Esophagus mucosa (tissue), 1 donor: Measurements from ENCODE around the gene NMT2. TPM values are rescaled to one million over a fixed set of nuclear protein-coding genes. Genes with fewer than 3 reads are reported as not detected.
"Not testable (repeated sequence)": the region's sequence is repeated elsewhere in the genome, so short reads cannot be mapped to it uniquely, and the experiment has no call there.

Source experiments
- ATAC-seq: fragments of 200-7000 bp; cut with Tn5 transposase; one replicate; pipeline ENCODE4 v1.9.1; 2020
- total RNA-seq: library from RNA; stranded (reverse); gene quantifications from one replicate; pipeline ENCODE4 v1.2.4, GENCODE V29; 2023
- donor health status: DM: yes; HTN: yes; CAD: no.

Gene NMT2
- 5.8 TPM for total RNA-seq

DNA sequence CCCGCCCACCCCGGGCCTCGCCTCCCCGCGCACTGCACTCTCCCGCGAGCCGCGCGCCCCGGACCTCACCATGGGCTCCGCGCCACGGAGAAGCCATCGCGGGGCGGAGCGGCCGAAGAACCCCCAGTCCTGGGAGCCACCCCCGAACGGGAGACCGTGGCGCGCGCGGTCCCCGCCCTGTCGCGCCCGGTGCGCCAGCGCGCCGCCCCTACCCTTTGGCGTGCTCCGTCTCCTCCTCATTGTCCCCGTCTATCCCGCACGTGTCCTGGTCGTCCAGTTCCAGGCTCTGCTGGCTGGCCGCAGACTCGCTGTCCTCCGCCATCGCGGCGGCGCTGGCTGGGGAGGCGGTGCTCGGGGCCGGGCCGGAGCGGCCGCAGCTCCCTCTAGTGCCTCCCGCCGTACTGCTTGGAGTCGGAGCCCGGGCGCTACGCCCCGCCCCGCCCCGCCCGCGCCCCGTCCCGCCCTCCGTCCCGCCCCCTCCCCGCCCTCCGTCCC lies at the start of gene NMT2:
Gene NMT2 (minus strand): TSS at position 403 of the 495 bp plus-strand sequence. CDS start 81 bp downstream, at position 322.
- ATAC-seq: peak; percentile 89

DNA sequence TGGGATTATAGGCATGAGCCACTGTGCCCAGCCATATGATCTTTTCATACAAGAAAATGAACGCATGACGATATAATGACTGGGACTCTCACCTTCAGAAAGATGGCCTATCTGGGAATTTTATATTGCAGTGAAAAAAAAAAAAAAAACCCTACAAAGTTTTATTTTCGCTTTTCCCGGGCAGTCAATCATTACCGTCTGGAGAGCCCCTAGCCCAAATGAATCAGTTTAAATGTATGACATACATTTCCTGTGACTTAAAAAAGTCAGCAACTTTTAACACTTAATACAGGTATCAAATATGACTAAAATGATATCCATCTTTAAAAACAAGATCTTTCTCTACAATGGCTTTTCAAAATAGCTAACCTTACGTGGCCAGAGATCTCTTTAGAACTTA lies 48.2 kb upstream of the NMT2 start:
- ATAC-seq: no peak

DNA sequence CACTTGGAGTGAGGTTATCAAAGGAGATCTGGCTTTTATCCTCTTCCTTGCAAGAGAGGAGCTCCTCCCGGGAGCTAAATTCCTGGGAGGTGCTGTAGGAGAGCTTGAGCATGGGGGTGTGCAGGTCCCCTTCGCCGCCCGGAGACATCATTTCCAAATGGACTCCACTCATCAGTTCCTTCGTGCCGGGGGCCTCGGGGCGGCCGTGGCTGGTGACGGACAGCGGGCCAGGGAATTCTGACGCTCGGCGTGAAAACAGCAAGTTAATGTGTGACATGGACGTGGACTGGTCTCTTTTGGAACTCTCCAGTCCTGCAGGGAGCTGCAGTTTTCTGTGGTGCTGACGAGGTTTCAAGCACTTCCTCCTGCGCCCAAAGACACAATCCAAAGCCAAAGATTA lies 45.7 kb upstream of the NMT2 start:
- no peak for ATAC-seq

DNA sequence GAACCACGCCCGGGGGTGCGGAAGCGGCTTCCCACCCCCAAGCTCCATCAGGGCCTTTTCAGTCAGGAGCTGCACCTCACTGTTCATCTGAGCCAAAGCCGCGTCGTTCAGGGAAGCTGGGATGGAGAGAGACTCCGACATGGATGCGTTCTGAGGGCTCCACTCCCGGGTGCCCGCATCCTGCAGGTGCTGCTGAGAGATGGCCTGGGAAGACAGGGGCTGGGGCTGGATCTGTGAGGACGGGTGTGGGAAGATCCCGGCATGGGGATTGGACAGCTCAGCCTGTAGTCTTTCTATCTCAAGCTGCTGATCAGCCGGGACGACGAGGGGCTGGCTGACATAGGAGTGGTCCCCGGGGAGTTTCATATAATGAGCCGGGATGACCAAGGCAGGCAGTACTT lies 45.0 kb upstream of the NMT2 start:
- no peak for ATAC-seq

DNA sequence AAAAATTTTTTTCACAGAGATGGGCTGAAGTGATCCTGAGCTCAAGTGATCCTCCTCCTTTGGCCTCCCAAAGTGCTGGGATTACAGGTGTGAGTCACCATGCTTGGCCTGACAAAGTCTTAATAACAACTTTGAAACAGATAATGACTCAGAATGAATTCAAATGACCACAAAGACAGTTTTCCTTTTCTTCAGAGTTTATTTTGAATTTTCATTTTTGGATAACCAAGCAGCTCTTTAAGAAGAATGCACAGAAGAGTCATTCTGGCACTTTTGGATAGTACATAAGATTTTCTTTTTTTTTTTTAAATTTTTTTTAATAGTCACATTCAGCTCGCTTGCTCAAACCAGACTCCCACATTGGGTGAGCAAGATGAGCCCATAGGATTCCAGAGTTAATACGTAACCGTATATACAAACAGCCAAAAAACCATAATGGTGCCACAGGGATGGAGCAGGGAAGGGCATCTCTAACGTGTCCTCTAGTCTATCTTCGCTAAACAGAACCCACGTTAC lies 43.0 kb upstream of the NMT2 start:
- no peak for ATAC-seq

DNA sequence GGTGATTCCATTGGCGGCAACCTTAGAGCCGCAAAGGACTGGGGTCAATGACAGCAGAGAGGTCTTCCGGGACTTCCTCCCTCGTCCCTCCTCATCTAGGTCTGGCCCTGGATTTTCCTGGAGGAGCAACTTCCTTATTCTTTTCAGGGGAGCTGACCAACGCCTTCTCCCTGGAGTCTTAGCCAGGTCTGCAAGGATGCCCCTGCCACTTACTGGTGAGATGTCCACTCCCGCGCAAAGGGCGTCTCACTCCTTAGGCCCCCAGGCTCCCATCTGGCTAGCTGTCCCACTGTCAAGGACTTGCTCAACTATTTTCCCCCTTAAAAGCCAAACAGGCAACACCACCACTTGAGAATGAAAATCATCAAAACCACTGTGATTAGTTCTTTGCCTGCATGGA lies 42.0 kb upstream of the NMT2 start:
- ATAC-seq: no peak

DNA sequence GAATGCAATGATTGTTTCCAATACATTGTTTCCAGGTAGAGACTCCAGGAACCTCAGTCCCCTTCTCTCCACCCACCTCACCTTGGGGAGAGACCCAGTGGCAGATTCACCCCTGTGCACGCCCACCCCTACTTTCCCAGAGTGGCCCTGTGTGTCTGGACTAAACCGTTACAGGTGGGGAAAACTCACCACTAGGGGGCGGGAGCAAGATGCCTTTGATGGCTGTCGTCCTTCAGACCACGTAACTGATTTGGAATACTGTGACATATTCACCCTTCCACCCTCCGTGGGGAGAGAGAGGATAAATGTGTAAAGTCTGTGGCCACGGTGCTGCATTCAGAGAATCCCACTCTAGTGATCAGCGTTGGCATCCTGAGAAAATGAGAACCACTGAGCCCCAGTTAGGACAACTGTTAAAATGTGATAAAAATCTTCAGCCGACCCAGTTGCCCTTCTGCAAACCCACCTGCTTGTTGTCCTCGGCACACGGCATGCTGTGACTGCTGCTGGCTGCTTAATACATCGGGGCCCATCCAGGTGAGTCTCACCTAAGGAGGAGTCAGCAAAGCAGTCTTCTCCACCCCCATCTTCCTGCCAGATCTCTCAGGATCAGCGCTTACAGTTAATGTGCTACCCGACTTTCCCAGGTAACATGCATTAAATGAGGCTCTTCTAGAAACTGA lies 41.5 kb upstream of the NMT2 start:
- ATAC-seq: peak; percentile 72

DNA sequence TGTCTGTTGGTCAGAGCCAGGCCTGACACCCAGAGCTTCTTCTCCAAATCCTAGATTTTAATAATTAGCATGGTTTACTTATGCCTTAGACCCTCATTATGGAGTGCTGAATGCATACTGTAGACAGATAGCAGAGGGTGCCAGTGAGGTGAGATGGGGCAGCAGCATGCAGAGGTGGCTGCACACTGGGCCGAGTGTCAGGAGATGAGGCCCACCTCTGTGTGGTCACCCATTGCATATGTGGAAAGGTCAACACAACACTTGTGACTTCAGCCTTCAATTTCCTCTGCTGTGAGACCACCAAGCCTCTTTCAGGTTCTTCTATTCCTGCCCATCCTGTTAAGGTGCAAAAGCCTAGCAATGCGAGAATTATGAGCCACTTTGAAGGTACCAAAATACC lies 39.7 kb upstream of the NMT2 start:
- ATAC-seq: no peak

DNA sequence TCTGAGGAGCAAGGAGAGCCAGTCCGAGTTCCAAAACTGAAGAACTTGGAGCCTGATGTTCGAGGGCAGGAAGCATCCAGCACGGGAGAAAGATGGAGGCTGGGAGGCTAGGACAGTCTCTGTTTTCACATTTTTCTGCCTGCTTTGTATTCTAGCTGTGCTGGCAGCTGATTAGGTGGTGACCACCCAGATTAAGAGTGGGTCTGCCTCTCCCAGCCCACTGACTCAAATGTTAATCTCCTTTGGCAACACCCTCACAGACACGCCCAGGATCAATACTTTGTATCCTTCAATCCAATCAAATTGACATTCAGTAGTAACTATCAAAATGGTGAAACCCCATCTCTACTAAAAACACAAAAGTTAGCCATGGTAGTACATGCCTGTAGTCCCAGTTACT lies 38.9 kb upstream of the NMT2 start:
- ATAC-seq: not testable (repeated sequence)

DNA sequence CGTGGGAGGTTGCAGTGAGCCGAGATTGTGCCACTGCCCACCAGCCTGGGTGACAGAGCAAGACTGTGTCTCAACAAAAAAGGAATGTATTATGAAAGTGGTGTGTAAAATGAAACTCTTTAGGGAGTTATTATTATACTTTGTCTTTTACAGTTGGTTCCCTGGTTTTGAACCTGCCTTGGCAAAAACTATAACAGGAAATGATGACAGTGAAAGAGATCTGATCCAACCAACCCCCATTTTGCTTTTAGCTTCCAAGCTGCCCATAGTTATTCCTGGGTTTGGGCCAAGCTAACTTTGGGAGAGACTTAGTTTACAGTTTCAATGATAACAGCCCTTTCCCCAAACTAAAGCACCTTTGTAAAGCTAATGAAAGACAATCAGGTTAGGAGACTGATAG lies 34.1 kb upstream of the NMT2 start:
- no peak for ATAC-seq

DNA sequence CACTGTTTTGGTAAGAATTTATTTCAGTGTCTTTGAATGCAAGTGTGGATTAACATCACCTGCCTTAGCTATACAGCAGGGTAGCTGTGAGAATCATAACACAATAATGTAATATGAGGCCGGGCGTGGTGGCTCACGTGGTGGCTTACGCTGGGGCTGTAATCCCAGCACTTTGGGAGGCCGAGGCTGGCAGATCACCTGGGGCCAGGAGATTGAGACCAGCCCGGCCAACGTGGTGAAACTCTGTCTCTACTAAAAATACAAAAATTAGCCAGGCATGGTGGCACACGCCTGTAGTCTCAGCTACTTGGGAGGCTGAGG lies 33.8 kb upstream of the NMT2 start:
- not testable (repeated sequence) for ATAC-seq

DNA sequence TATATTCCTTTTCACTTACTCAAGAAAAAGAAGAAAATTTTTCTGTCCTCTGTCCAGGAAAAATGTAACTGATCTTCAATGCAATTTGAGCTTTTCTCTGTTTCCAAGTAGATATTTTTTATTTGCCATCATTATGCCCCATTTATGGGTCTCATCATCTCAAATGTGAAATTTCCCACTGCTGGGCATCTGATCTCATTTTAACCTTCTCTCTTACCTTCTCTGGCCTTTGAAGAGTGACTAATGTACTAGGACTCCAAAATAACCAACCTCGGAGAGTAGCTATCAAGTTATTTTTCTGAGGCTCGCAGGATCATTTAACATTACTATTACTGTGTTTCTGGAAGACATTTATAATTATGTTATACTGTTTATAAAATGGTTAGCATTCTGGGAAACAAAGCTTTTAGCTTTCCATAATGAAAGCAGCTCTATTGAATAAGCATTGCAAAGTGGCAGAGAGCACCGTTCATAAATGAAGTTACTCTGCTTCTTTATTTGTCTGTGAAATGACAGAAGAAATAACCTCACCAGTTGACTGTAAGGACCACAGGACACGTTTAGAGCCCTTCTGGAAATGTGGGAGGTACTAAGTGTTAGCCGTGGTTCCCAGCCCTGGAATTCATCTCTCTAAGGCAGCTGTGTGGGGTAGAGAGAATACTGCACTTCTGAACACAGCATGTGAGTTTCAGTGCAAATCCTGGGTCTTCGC lies 33.3 kb upstream of the NMT2 start:
- no peak for ATAC-seq

DNA sequence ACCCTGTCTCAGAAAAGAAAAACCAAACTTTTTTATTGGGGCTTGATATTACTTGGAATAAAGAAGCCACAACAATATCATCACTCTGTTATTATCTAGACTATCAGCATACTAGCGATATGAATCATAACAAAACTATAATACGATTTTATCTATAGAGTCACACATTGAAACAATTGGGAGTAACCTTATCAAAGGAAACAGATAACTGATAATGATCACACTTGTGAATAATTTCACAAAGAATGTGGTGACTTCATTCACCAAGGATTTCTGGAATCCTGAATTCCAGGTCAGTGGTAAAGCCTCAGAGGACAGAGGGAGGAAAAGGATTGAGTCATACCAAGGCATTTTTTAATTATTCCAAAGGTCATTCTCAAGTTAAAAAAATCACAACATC lies 32.1 kb upstream of the NMT2 start:
- no peak for ATAC-seq

DNA sequence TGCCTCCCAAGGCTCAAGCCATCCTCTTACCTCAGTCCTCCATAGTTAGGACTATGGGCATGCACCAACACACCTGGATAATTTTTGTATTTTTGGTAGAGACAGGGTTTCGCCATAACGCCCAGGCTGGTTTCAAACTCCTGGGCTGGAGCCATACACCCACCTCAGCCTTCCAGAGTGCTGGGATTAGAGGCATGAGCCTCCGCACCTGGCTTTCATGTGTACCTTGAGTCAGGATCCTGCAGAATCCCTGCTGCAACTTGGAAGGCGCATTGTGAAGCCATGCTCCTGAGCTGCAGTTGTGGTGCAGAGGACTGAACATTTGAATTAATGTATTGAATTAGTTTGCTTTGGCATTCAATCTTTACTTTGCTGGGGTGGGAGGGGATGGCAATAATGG lies 29.4 kb upstream of the NMT2 start:
- ATAC-seq: no peak

DNA sequence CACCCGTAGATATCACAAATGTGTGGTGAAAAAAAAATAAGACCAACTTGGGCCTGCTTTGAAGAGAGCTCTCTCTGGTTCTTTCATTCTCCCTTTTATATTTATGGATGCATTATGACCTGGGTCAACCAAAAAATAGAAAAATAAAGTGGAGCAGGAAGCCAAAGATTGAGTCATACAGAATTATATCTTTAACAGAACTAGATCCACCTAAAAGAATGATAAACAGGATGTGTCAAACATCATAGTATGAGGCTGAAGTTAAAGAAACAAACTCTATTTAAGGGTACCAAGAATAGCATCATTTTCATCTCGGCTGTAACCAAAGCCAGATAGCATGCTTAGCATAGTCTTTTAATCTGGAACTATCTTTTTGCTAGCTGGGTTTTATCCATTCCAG lies 28.8 kb upstream of the NMT2 start:
- no peak for ATAC-seq

DNA sequence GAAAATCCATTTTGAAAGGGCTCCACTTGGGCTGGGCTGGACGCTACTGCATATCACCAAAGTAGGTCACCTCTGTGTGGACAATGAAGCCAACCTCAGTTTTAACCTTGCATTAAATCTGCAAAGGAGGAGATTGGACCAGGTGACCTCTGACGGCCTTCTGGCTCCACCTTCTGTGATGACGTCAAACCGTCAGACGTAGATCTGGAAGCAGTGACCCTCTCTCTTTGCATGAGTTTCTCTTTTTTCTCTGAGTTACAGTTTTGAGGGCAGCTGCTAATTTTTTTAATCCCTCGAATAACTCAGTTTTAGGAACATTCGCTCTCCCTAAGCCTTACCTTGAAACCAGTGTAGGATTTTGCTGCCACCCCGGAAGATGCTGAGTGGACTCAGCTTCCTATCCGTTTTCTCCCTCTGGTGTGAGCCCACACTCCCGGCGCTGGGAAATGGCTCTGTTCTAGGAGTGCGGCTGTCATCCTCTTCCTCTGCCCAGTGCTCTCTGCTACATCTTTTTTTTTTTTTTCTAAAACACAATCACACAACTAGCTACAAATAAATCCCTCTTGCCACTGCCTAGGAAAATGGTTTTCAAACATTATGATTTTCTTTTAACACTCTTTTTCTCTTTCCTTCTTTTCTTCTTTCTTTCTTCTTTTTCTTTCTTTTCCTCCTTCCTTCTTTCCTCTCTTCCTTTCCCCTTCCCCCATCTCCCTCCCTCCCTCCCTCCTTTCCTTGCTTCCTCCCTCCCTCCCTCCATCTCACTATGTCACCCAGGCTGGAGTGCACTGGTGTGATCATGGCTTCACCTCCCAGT lies 27.7 kb upstream of the NMT2 start:
- ATAC-seq: no peak

DNA sequence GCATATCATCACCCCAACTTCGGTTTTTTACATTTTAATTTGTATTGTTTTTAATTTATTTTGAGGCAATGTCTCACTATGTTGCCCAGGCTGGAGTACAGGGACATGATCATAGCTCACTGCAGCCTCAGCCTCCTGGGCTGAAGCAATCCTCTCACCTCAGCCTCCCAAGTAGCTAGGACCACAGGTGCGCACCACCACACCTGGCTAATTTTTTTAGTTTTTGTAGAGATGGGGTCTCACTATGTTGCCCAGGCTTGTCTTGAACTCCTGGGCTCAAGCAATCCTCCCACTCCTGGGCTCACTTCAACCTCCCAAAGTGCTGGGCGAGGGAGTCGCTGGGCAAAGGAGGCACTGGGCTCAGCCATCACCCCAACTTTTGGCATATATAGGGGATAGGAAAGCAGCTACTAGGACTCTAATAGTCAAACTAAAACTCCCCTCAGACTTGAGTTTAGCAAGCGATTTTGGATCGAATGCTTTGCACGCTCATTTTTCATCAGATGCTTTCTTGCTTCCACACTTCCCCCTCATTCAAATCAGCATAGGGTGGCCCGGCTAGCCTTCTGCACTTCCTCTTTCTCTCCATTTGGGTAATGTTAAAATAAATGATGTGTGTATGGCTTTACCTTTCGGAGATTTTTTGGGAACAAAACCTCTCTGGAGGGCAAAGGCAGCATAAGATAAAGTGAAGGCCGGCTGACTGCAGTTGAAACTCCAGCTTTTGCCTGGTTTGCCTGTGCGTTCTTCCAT lies 20.8 kb upstream of the NMT2 start:
- no peak for ATAC-seq

DNA sequence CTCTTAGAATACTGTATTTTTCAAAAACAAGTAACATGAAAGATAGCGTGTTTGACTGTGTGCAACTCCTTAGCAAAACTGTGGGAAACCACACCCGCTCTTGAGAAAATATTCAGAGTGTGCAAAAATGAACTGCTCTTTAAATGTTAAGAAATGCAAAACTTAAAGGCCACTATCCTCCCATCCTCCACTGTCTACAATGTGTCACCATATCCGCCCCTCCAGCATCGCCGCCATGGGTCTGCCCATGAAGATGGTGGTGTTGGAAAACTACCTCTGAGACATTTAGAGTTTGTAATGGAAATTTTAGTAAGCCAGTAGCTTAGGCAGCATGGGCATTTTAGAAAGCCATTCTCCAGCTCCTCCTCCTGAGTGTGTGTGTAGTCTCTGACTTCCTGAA lies 20.1 kb upstream of the NMT2 start:
- no peak for ATAC-seq

DNA sequence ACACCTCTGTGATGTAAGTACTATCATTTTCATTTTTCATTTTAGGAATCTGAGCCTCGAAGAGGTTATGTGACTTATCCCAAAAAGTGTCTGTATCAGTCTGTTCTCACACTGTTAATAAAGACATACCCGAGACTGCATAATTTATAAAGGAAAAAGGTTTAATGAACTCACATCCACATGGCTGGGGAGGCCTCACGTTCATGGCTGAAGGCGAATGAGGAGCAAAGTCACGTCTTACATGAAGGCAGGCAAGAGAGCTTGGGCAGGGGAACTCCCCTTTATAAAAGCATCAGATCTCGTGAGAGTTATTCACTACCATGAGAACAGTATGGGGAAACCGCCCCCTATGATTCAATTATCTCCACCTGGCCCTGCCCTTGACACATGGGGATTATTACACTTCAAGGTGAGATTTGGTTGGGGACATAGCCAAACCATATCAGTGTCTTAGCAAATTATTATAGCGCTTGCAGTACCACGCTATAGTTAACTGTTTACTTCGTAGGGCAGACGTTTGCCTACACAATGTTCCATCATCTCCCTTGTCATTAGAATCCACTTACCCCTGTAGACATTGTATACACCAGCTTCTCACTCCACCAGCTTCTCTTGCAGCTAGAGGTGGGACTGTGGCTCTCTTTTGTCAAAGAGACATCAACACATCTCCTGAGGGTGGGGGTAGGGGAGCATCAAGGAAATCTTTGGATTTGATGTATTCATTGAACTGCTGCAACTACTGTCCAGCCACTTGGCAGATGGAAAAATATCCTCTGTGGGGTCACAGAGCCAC lies 15.4 kb upstream of the NMT2 start:
- no peak for ATAC-seq

DNA sequence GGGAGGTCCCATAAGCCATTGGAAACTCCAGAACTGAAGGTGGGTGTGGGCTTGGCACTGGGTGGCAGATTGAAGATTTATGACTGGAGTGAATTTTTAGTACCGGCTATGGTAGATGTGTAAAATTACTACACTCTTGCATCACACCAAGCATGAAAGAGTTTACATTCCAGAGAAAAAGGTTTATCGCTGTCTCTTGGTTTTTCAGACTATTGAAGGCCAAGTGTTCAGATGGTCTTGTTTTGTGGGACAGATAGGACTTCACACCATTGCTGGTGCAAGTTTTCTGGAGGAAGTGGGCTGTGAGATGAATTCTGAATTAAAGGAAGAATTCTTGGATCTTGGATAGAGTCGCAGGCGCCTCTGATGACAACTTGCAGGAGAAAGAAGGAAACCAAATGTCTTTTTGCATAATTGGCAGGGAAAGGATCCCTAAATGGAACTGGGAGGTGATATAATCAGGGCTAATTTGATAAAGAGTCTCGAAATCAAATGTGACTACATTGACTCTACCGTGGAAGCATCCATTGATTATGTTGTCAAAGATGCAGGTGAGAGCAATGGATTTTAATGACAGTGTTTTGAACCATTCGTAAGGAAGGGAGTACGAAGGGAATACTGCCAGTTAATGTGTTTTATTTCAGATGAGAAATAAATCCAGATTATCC lies 14.2 kb upstream of the NMT2 start:
- ATAC-seq: no peak

DNA sequence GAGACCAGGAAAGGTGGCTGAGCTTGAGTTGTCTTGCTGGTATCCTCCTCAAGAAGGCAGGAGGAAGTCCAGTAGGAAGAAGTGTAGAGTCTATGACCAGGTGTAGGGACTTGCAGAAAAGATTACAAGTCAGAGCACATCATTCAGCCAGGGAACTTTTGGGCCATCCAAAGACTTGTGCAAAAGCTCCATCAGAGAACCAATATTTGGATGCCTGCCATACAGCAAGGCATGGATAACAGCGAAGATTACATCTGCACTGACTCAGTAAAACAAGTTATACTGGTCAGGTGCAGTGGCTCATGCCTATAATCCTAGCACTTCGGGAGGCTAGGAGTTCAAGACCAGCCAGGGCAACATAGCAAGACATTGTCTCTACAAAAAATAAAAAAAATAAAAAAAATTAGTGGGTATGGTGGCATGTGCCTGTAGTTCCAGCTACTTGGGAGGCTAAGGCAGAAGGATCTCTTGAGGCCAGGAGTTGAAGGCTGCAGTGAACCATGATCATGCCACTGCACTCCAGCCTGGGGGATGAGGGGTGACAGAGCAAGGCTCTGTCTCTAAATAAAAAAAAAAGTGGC lies 13.2 kb upstream of the NMT2 start:
- peak; percentile 91 for ATAC-seq
